Mesenchymal stem cell (in vitro differentiated cells and primary cell): Measurements from ENCODE around the gene RNF26.

Experiments
- DNase-seq: peaks from one replicate; pipeline ENCODE4 v3.0.0-alpha.2; 2013
- H2AFZ ChIP-seq: one replicate; pipeline ENCODE4 v1.6.1; 2013; ENCODE audit warnings: low read depth, mild to moderate bottlenecking, control low read depth, inconsistent platforms, low read length, moderate library complexity
- H2AK5ac ChIP-seq: 2 replicates; pipeline ENCODE4 v1.6.1; 2013; ENCODE audit warnings: low read length, moderate library complexity, mild to moderate bottlenecking, inconsistent platforms; ENCODE audit not compliant: severe bottlenecking
- H2BK120ac ChIP-seq: one replicate; pipeline ENCODE4 v1.6.1; 2013; ENCODE audit warnings: low read depth, mild to moderate bottlenecking, inconsistent platforms, low read length, moderate library complexity
- H2BK12ac ChIP-seq, 2 experiments: one replicate each; pipeline ENCODE4 v1.6.1; 2013; ENCODE audit warnings: inconsistent platforms in 2 of 2, low read length in 2 of 2, mild to moderate bottlenecking in 2 of 2, moderate library complexity in 2 of 2, control low read depth in 1 of 2
- H2BK15ac ChIP-seq: one replicate; pipeline ENCODE4 v1.6.1; 2013; ENCODE audit warnings: mild to moderate bottlenecking, low read depth, inconsistent platforms; ENCODE audit not compliant: poor library complexity, severe bottlenecking
- H2BK5ac ChIP-seq: 2 replicates; pipeline ENCODE4 v1.6.1; 2013; ENCODE audit warnings: low read depth, mild to moderate bottlenecking, low read length, control low read depth, inconsistent platforms; ENCODE audit not compliant: poor library complexity, severe bottlenecking
- H3K14ac ChIP-seq, 2 experiments: one replicate each; pipeline ENCODE4 v1.6.1; 2013; ENCODE audit warnings: inconsistent platforms in 2 of 2, low read length in 2 of 2, control low read depth in 1 of 2, mild to moderate bottlenecking in 1 of 2, moderate library complexity in 1 of 2
- H3K18ac ChIP-seq, 2 experiments: one replicate each; pipeline ENCODE4 v1.6.1; 2013; ENCODE audit warnings: inconsistent platforms in 2 of 2, low read length in 2 of 2, control low read depth in 1 of 2, low read depth in 1 of 2, mild to moderate bottlenecking in 1 of 2
- H3K23ac ChIP-seq, 2 experiments: one replicate each; pipeline ENCODE4 v1.6.1; 2013; ENCODE audit warnings: inconsistent platforms in 2 of 2, low read length in 2 of 2, mild to moderate bottlenecking in 2 of 2, moderate library complexity in 2 of 2, control low read depth in 1 of 2
- H3K27ac ChIP-seq: 2 replicates; pipeline ENCODE4 v1.5.1; 2013; ENCODE audit warnings: mild to moderate bottlenecking, moderate library complexity, low read length, control low read depth, inconsistent platforms; ENCODE audit not compliant: poor library complexity, severe bottlenecking
- H3K27me3 ChIP-seq, 2 experiments: 2 replicates each; pipeline versions ENCODE4 v1.6.1 to v1.7.0; 2013; ENCODE audit warnings: low read length in 2 of 2, mild to moderate bottlenecking in 2 of 2, moderate library complexity in 2 of 2, control low read depth in 1 of 2, inconsistent platforms in 1 of 2; ENCODE audit not compliant: control insufficient read depth in 1 of 2, insufficient read depth in 1 of 2
- H3K36me3 ChIP-seq, 2 experiments: 2 replicates each; pipeline versions ENCODE4 v1.6.1 to v1.7.0; 2013; ENCODE audit warnings: low read length in 2 of 2, control low read depth in 1 of 2, inconsistent platforms in 1 of 2, low read depth in 1 of 2, mild to moderate bottlenecking in 1 of 2; ENCODE audit not compliant: insufficient read depth in 2 of 2, control insufficient read depth in 1 of 2
- H3K4ac ChIP-seq, 2 experiments: one replicate each; pipeline ENCODE4 v1.6.1; 2013; ENCODE audit warnings: inconsistent platforms in 2 of 2, low read length in 2 of 2, mild to moderate bottlenecking in 2 of 2, moderate library complexity in 2 of 2, control low read depth in 1 of 2, low read depth in 1 of 2
- H3K4me1 ChIP-seq: 2 replicates; pipeline ENCODE4 v1.6.1; 2013; ENCODE audit warnings: low read depth, low read length, control low read depth; ENCODE audit not compliant: control insufficient read depth, insufficient read depth
- H3K4me2 ChIP-seq: 2 replicates; pipeline ENCODE4 v1.6.1; 2013; ENCODE audit warnings: low read length, mild to moderate bottlenecking, inconsistent platforms; ENCODE audit not compliant: poor library complexity, severe bottlenecking
- H3K4me3 ChIP-seq, 2 experiments: 2 replicates each; pipeline versions ENCODE4 v1.5.1 to v1.7.0; 2013; ENCODE audit warnings: low read length in 2 of 2, mild to moderate bottlenecking in 2 of 2, control low read depth in 1 of 2, low read depth in 1 of 2; ENCODE audit not compliant: insufficient read depth in 1 of 2
- H3K79me1 ChIP-seq: replicated peaks from 2 replicates; pipeline ENCODE4 v1.6.1; 2013; ENCODE audit warnings: mild to moderate bottlenecking, control low read depth, low read length, inconsistent platforms; ENCODE audit not compliant: poor library complexity, severe bottlenecking
- H3K9ac ChIP-seq: 2 replicates; pipeline ENCODE4 v1.7.0; 2013; ENCODE audit warnings: mild to moderate bottlenecking, low read length, moderate library complexity
- H3K9me3 ChIP-seq: 2 replicates; pipeline ENCODE4 v1.7.0; 2013; ENCODE audit warnings: mild to moderate bottlenecking, low read length; ENCODE audit not compliant: control insufficient read depth
- H4K8ac ChIP-seq: one replicate; pipeline ENCODE4 v1.6.1; 2013; ENCODE audit warnings: inconsistent platforms, mild to moderate bottlenecking, low read length, moderate library complexity
- H4K91ac ChIP-seq: one replicate; pipeline ENCODE4 v1.6.1; 2013; ENCODE audit warnings: mild to moderate bottlenecking, low read length, inconsistent platforms
- WGBS: methylation state at CpG from one replicate; pipeline ENCODE4 v1.1.7; 2013; ENCODE audit warnings: mixed read lengths; 5-methylcytosine and 5-hydroxymethylcytosine counted together

Gene RNF26

DNA sequence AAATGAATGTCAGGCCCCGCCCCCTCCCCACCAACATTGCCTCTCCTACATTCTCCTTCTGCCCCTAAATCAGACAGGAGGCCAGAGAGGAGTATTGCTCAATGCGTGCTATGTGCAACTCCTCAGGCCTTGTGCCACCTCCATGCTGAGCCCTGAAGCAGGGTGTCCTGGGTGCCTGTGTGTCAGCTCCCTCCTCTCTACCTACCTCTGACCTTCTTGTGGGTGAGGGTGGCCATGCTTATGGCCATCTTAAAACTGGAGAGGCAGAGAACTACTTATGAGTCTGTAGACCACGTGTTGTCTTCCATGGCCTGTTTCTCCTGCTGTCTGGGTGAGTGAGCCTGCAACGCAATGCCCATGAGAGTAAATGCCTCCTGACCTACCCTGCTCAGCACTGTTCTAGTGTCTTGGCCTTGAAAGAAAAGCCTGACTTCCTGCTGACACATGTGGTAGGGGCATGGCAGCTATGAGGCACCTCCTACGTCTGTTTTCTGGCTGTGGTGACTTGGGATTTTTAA, 27.9 kb upstream of the RNF26 start:
- Histone ChIP-seq H3K27me3 (no peaks in the 10 kb centered on the region), H2BK12ac (no peak overlapping the region)
- 75% methylated on average over 5 of the region's 5 CpGs for WGBS

DNA sequence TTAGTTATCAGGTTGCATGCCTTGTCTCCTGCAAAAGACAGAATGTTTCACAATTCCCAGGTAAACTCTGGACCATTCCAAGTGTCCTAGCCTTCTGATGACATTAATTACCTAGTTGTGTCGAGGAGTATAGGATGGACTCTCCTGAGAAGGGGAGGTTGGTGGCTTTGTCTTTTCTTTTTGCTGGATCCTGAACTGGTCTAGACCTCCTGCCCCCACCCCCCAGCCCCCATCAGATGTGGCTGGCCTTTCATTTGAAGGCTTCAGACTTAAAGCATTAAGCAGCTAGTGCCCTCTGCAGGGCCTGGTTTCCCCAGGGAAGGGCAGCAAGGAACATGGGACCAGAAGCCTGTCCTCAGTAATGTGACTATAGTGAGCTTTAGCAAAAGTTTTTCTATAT, 27.1 kb upstream of the RNF26 start:
- no peak overlapping the region for H4K91ac ChIP-seq
- WGBS = no CpG with 5 or more reads among the region's 1 CpG

More for the DNA sequence above, 27.9 kb upstream of the RNF26 start:
- no peak overlapping the region for H2BK5ac ChIP-seq
- peak; percentile 50 for DNase-seq
- no peak overlapping the region for H2BK15ac ChIP-seq
- H2AFZ ChIP-seq = no peak overlapping the region
- H3K9ac ChIP-seq = peak overlapping the region; percentile 67
- no peak overlapping the region for H3K4me2 ChIP-seq
- no peak overlapping the region for H2AK5ac ChIP-seq
- no peak overlapping the region for H4K8ac ChIP-seq
- H2BK120ac ChIP-seq = no peak overlapping the region
- H3K18ac ChIP-seq = no peak overlapping the region
- no peak overlapping the region for H3K14ac ChIP-seq
- peaks cover 53 to 54% of the 10 kb centered on the region in 2 experiments for H3K36me3 ChIP-seq
- H4K91ac ChIP-seq = peak overlapping the region; percentile 19
- no peak overlapping the region for H3K27ac ChIP-seq
- H3K9me3 ChIP-seq = no peaks in the 10 kb centered on the region
- peak overlapping the region in 1 of 2 experiments; percentile 23 for H3K4me3 ChIP-seq
- peaks cover 5% of the 10 kb centered on the region for H3K79me1 ChIP-seq
- no peak overlapping the region for H3K23ac ChIP-seq
- H3K4me1 ChIP-seq = peaks cover 1% of the 10 kb centered on the region
- no peak overlapping the region for H3K4ac ChIP-seq

DNA sequence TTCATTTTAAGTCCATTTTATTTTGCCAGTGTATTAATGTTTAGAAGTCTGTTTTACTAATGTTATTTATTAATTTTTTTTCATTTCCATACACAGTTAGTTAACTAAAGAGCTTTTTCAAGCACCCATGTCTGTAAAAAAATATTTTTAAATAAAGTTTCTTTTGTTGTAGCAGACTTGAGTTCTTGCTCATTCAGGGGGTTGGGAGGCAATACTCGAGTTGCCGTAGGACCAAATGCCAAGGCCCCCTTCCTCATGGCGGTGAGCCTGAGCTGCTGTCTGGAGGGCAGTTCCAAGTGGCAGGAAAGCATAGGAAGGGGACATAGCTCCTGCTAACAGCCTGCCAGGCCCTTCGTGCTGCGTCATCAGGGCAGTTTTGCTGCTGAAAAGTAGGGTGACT, 26.4 kb upstream of the RNF26 start:
- no peak for DNase-seq
- H2BK15ac ChIP-seq = no peak overlapping the region
- peaks cover 37 to 61% of the 10 kb centered on the region in 2 experiments for H3K36me3 ChIP-seq
- H2BK120ac ChIP-seq = no peak overlapping the region
- H3K4me3 ChIP-seq = no peak overlapping the region
- peak overlapping the region; percentile 32 for H4K8ac ChIP-seq
- peaks cover 1% of the 10 kb centered on the region for H3K4me1 ChIP-seq
- no peak overlapping the region for H3K18ac ChIP-seq
- no peak overlapping the region for H2BK5ac ChIP-seq
- peak overlapping the region; percentile 44 for H2AK5ac ChIP-seq
- H3K9ac ChIP-seq = no peak overlapping the region
- H3K79me1 ChIP-seq = peaks cover 1% of the 10 kb centered on the region
- WGBS = 96% methylated on average over 5 of the region's 5 CpGs
- H3K9me3 ChIP-seq = no peaks in the 10 kb centered on the region
- no peak overlapping the region for H3K14ac ChIP-seq
- no peak overlapping the region for H3K23ac ChIP-seq
- H3K4ac ChIP-seq = no peak overlapping the region
- H3K27me3 ChIP-seq = peaks cover 0 to 9% of the 10 kb centered on the region in 2 experiments
- no peak overlapping the region for H3K4me2 ChIP-seq
- no peak overlapping the region for H3K27ac ChIP-seq
- no peak overlapping the region for H2BK12ac ChIP-seq
- H4K91ac ChIP-seq = no peak overlapping the region
- no peak overlapping the region for H2AFZ ChIP-seq

More for the DNA sequence above, 27.1 kb upstream of the RNF26 start:
- Histone ChIP-seq H4K8ac (no peak overlapping the region), H3K9me3 (no peaks in the 10 kb centered on the region), H3K36me3 (peaks cover 45 to 57% of the 10 kb centered on the region in 2 experiments), H3K27me3 (peaks cover 0 to 2% of the 10 kb centered on the region in 2 experiments), H3K9ac (peak overlapping the region; percentile 67), H2BK5ac (no peak overlapping the region), H3K27ac (no peak overlapping the region), H2BK12ac (no peak overlapping the region), H2BK120ac (no peak overlapping the region), H2BK15ac (no peak overlapping the region), H2AFZ (no peak overlapping the region), H3K14ac (no peak overlapping the region), H2AK5ac (no peak overlapping the region), H3K4ac (no peak overlapping the region), H3K18ac (peak overlapping the region in 1 of 2 experiments; percentile 18), H3K23ac (no peak overlapping the region), H3K4me3 (no peak overlapping the region), H3K4me2 (no peak overlapping the region), H3K4me1 (peaks cover 1% of the 10 kb centered on the region), H3K79me1 (peaks cover 1% of the 10 kb centered on the region)
- DNase-seq = no peak

DNA sequence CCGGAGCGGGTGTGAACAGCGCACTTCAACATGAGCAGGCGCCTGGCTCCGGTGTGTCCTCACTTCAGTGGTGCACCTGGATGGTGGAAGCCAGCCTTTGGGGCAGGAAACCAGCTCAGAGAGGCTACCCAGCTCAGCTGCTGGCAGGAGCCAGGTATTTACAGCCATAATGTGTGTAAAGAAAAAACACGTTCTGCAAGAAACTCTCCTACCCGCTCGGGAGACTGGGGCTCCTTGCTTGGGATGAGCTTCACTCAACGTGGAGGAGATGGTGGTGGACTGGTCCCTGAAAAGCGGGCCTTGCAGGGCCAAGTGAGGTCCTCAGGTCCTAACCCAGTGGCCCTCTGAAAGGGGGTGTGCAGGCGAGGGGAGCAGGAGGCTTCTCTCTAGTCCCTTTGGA, 24.9 kb upstream of the RNF26 start:
- no peak for DNase-seq
- H4K8ac ChIP-seq = no peak overlapping the region
- H3K14ac ChIP-seq = no peak overlapping the region
- H3K4me1 ChIP-seq = peaks cover 1% of the 10 kb centered on the region
- H3K9me3 ChIP-seq = no peaks in the 10 kb centered on the region
- H2AK5ac ChIP-seq = no peak overlapping the region
- no peak overlapping the region for H4K91ac ChIP-seq
- peaks cover 4% of the 10 kb centered on the region for H3K79me1 ChIP-seq
- WGBS = 98% methylated on average over 11 of the region's 11 CpGs
- no peak overlapping the region for H2BK15ac ChIP-seq
- H3K27ac ChIP-seq = no peak overlapping the region
- no peak overlapping the region for H3K9ac ChIP-seq
- peaks cover 0 to 10% of the 10 kb centered on the region in 2 experiments for H3K27me3 ChIP-seq
- H3K4ac ChIP-seq = no peak overlapping the region
- H2AFZ ChIP-seq = no peak overlapping the region
- no peak overlapping the region for H3K4me3 ChIP-seq
- H3K4me2 ChIP-seq = no peak overlapping the region
- H2BK12ac ChIP-seq = no peak overlapping the region
- H3K36me3 ChIP-seq = peaks cover 23 to 63% of the 10 kb centered on the region in 2 experiments
- no peak overlapping the region for H2BK5ac ChIP-seq
- H3K18ac ChIP-seq = no peak overlapping the region
- no peak overlapping the region for H3K23ac ChIP-seq
- no peak overlapping the region for H2BK120ac ChIP-seq
